GM20000 (cell line): ENCODE data around the gene SLC38A2.

ENCODE experiments used
- DNase-seq: peaks from one replicate; pipeline ENCODE4 v3.0.0; 2012; ENCODE audit warnings: low spot score
- CTCF ChIP-seq: IDR thresholded peaks from 2 replicates; pipeline ENCODE4 v1.5.1; 2012; ENCODE audit warnings: mild to moderate bottlenecking, control low read depth; ENCODE audit errors: extremely low read depth, missing control alignments

SLC38A2 gene

GRCh38 chr12:46364300-46364696, 8.3 kb downstream of the SLC38A2 start:
- no peak for TF ChIP-seq CTCF
- no peak for DNase-seq

DNA sequence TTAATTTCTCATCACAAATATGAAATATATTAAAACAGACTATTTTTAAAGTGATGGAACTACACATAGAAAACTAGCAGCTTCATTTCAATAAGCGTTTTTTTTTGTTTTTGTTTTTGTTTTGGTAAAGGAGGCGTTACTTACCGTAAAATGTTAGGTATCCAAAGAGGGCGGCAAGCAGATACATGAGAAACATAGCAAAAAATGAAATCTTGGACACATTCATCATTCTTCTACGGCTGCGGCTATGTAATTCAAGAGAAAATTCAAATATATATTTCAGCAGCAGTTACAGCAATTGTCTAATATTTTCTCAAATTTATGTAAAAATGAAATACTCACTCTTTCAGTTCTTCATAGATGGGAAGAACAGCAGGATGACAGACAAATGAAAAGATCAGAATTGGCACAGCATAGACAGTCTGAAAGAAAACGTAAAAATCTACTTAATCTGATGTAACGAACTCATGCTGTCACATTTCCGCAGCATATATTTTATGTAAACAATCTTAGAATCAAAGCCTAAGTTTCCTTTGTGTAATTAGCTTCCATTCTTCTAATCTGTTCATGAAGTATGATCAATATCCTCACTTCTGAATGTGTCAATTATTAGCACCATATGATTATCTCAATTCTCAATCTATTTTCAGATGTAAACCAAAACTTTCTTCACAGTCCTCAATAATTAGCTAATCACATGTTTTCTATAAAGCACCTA, 8.8 kb downstream of the SLC38A2 start:
- TF ChIP-seq CTCF = no peak
- DNase-seq = no peak

DNA sequence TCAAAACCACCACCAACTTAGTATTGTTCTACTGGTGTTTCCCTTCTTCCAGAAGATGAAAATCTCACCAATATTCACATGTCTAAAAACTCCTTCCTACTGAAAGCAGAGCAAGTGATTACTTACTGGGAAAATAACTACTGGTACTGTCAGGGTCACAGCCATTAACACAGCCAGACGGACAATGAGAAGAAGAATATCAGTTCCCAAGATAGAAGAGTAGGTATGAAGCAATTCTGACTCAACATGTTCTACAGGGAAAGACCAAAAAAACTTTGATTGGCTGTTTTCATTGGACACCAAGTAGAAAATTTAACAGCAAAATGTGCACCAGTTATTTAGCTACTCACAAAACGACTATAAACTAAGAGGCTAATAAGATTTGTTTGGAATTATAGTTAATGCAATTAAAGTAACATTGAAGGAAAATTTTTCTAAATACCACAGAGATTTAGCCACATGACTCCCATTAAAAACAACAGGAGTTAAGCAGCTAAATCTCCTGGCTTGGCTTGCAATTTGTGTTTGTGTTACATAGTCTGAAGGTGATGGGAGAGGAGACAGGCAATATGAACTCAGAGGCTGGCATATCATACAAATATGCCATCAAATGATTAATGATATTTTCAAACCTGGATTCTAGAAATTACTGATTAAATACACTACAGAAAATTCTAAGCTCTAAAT, 9.5 kb downstream of the SLC38A2 start:
- DNase-seq = no peak
- TF ChIP-seq CTCF = no peak

- TF ChIP-seq CTCF = no peak
- DNase-seq = no peak
These were observed 10.9 kb downstream of the SLC38A2 start for GRCh38 chr12:46361667-46362034.

GRCh38 chr12:46360908-46361666, 11.5 kb downstream of the SLC38A2 start:
- DNase-seq = no peak
- no peak for TF ChIP-seq CTCF

- DNase-seq = no peak
- no peak for TF ChIP-seq CTCF
These were observed 12.2 kb downstream of the SLC38A2 start for GRCh38 chr12:46360370-46360769.
